GM20000 (cell line): Measurements from ENCODE around the gene GNE.
"Not testable (repeated sequence)": the region's sequence is repeated elsewhere in the genome, so short reads cannot be mapped to it uniquely, and the experiment has no call there.

Source experiments
- DNase-seq: peaks from one replicate; pipeline ENCODE4 v3.0.0; 2012; ENCODE audit warnings: low spot score
- CTCF ChIP-seq: IDR thresholded peaks from 2 replicates; pipeline ENCODE4 v1.5.1; 2012; ENCODE audit warnings: mild to moderate bottlenecking, control low read depth; ENCODE audit errors: extremely low read depth, missing control alignments

The GNE gene

GRCh38 chr9:36191686-36192085 lies 66.6 kb downstream of the GNE start:
- DNase-seq, result no peak
- TF ChIP-seq CTCF, result no peak

- TF ChIP-seq CTCF, result no peak
- peak; percentile 37 for DNase-seq
Measured at GRCh38 chr9:36191290-36191645, 67.0 kb downstream of the GNE start.

- DNase-seq, result peak; percentile 99
Measured at GRCh38 chr9:36190388-36191289, 67.6 kb downstream of the GNE start, which contains the start of gene CLTA. Gene CLTA, plus strand, starts transcription at chr9:36190921. Its CDS starts 136 bp downstream, at chr9:36191057.

GRCh38 chr9:36189976-36190375 lies 68.3 kb downstream of the GNE start:
- no peak for DNase-seq
- TF ChIP-seq CTCF, result no peak

More at GRCh38 chr9:36190388-36191289, 67.6 kb downstream of the GNE start, which contains the start of gene CLTA:
- TF ChIP-seq CTCF, result no peak

- no peak for TF ChIP-seq CTCF
- no peak for DNase-seq
Measured at GRCh38 chr9:36188212-36188611, 70.0 kb downstream of the GNE start.

GRCh38 chr9:36187414-36187813 lies 70.8 kb downstream of the GNE start:
- TF ChIP-seq CTCF, result no peak
- no peak for DNase-seq

GRCh38 chr9:36180243-36180642 lies 78.0 kb downstream of the GNE start:
- not testable (repeated sequence) for DNase-seq

- no peak for DNase-seq
Measured at GRCh38 chr9:36177571-36177970, 80.7 kb downstream of the GNE start.

GRCh38 chr9:36176496-36176895 lies 81.8 kb downstream of the GNE start:
- DNase-seq, result not testable (repeated sequence)

More at GRCh38 chr9:36177571-36177970, 80.7 kb downstream of the GNE start:
- no peak for TF ChIP-seq CTCF

GRCh38 chr9:36175209-36175608 lies 83.0 kb downstream of the GNE start:
- not testable (repeated sequence) for DNase-seq
